D721Med (cell line): ENCODE results near the gene AGAP1.

ENCODE experiments used
- DNase-seq: peaks from one replicate; pipeline ENCODE4 v3.0.0; 2011; ENCODE audit warnings: low spot score; ENCODE audit not compliant: insufficient read length
- FAIRE-seq: peaks from 2 replicates; lab custom pipeline; 2011; peaks lifted over from hg19 to GRCh38; lab: Jason Lieb, UNC
- CTCF ChIP-seq: IDR thresholded peaks from 2 replicates; pipeline ENCODE4 v1.5.1; 2012; ENCODE audit warnings: mild to moderate bottlenecking, control low read depth; ENCODE audit not compliant: insufficient read depth; ENCODE audit errors: missing control alignments

AGAP1 gene

GRCh38 chr2:235835810-235836209 lies 342.0 kb downstream of the AGAP1 start:
- no peak for TF ChIP-seq CTCF
- no peak for FAIRE-seq
- DNase-seq, result no peak

GRCh38 chr2:235836491-235836911 lies 342.7 kb downstream of the AGAP1 start:
- DNase-seq, result no peak
- no peak for FAIRE-seq

GRCh38 chr2:235839226-235839625 lies 345.4 kb downstream of the AGAP1 start:
- DNase-seq (no peak), FAIRE-seq (no peak)
- TF ChIP-seq CTCF, result no peak

More at GRCh38 chr2:235836491-235836911, 342.7 kb downstream of the AGAP1 start:
- no peak for TF ChIP-seq CTCF

GRCh38 chr2:235839974-235840373 lies 346.1 kb downstream of the AGAP1 start:
- DNase-seq (no peak), FAIRE-seq (no peak)
- TF ChIP-seq CTCF, result no peak

GRCh38 chr2:235841863-235842262 lies 348.0 kb downstream of the AGAP1 start:
- no peak for FAIRE-seq
- DNase-seq, result no peak
- TF ChIP-seq CTCF, result no peak

GRCh38 chr2:235842941-235843340 lies 349.1 kb downstream of the AGAP1 start:
- FAIRE-seq, result no peak
- DNase-seq, result no peak
- TF ChIP-seq CTCF, result no peak

- DNase-seq (no peak), FAIRE-seq (no peak)
- TF ChIP-seq CTCF, result no peak
Observed at GRCh38 chr2:235843591-235844395, 349.9 kb downstream of the AGAP1 start.
